Neural progenitor cell (in vitro differentiated cells): ENCODE measurements around the gene TAX1BP1. TPM values are rescaled to one million over a fixed set of nuclear protein-coding genes. Genes with fewer than 3 reads are reported as not detected.

Source experiments
- DNase-seq: peaks from one replicate; pipeline ENCODE4 v3.0.0-alpha.2; 2016; ENCODE audit warnings: low spot score
- H2AFZ ChIP-seq: fragments of 200-600 bp; sonication (generic); replicated peaks from 2 replicates; pipeline ENCODE4 v1.6.1; 2016; ENCODE audit warnings: antibody characterized with exemption
- H3F3A ChIP-seq: fragments of 200-600 bp; sonication (generic); 2 replicates; pipeline ENCODE4 v1.6.1; 2016; ENCODE audit warnings: antibody characterized with exemption, low read depth
- H3K27ac ChIP-seq: fragments of 200-600 bp; sonication (generic); 2 replicates; pipeline ENCODE4 v1.5.1; 2016; ENCODE audit warnings: mild to moderate bottlenecking
- H3K27me3 ChIP-seq: fragments of 200-600 bp; sonication (generic); 2 replicates; pipeline ENCODE4 v1.6.1; 2016; ENCODE audit warnings: mild to moderate bottlenecking, moderate library complexity
- H3K36me3 ChIP-seq: fragments of 200-600 bp; sonication (generic); 2 replicates; pipeline ENCODE4 v1.5.1; 2016
- H3K4me1 ChIP-seq: fragments of 200-600 bp; sonication (generic); 2 replicates; pipeline ENCODE4 v1.6.1; 2016; ENCODE audit warnings: mixed run types
- H3K4me2 ChIP-seq: fragments of 200-600 bp; sonication (generic); 2 replicates; pipeline ENCODE4 v1.6.1; 2016
- H3K4me3 ChIP-seq: fragments of 200-600 bp; sonication (generic); 2 replicates; pipeline ENCODE4 v1.5.1; 2016
- H3K79me2 ChIP-seq: fragments of 200-600 bp; sonication (generic); 2 replicates; pipeline ENCODE4 v1.6.1; 2016; ENCODE audit warnings: low read depth
- H3K9ac ChIP-seq: fragments of 200-600 bp; sonication (generic); 2 replicates; pipeline ENCODE4 v1.6.1; 2016
- H3K9me3 ChIP-seq: fragments of 200-600 bp; sonication (generic); 2 replicates; pipeline ENCODE4 v1.5.1; 2016; ENCODE audit warnings: low read depth
- H4K20me1 ChIP-seq: fragments of 200-600 bp; sonication (generic); 2 replicates; pipeline ENCODE4 v1.6.1; 2016; ENCODE audit warnings: low read depth
- H3K27ac Mint-ChIP-seq: 3 replicates; pipeline ENCODE4 v1.8.0; 2021; ENCODE audit warnings: mixed read lengths
- H3K27me3 Mint-ChIP-seq: 2 replicates; pipeline ENCODE4 v1.8.0; 2022; ENCODE audit warnings: low read depth, mild to moderate bottlenecking, inconsistent platforms, moderate library complexity, mixed read lengths; ENCODE audit not compliant: insufficient read depth
- H3K36me3 Mint-ChIP-seq: 3 replicates; pipeline ENCODE4 v1.8.0; 2021; ENCODE audit warnings: mixed read lengths
- H3K4me1 Mint-ChIP-seq: 3 replicates; pipeline ENCODE4 v1.8.0; 2021; ENCODE audit warnings: mixed read lengths
- H3K4me3 Mint-ChIP-seq: 3 replicates; pipeline ENCODE4 v1.8.0; 2021; ENCODE audit warnings: mild to moderate bottlenecking, moderate library complexity, mixed read lengths
- H3K9me3 Mint-ChIP-seq: 3 replicates; pipeline ENCODE4 v1.8.0; 2020; ENCODE audit warnings: mixed read lengths
- EZH2 ChIP-seq: fragments of 200-600 bp; sonication (generic); IDR thresholded peaks from 2 replicates; pipeline ENCODE4 v1.6.1; 2017; ENCODE audit warnings: antibody characterized with exemption, mild to moderate bottlenecking, moderate library complexity
- EZH2phosphoT487 ChIP-seq: fragments of 200-600 bp; sonication (generic); IDR thresholded peaks from 2 replicates; pipeline ENCODE4 v1.6.1; 2017; ENCODE audit warnings: antibody characterized with exemption
- total RNA-seq: library from RNA; depleted of rRNA; stranded (reverse); fragments of >200 nt; gene quantifications from 2 replicates; pipeline ENCODE4 v1.2.3, GENCODE V29; 2015; ENCODE audit warnings: low replicate concordance
- TF ChIP-seq, protein P1 (sequence below): fragments of 200-600 bp; sonication (generic); IDR thresholded peaks from 2 replicates; pipeline ENCODE4 v1.5.1; 2017; ENCODE audit warnings: antibody characterized with exemption, mild to moderate bottlenecking

TAX1BP1 gene
- total RNA-seq, 1 donor from 2014 or later, result 80.0 TPM

DNA sequence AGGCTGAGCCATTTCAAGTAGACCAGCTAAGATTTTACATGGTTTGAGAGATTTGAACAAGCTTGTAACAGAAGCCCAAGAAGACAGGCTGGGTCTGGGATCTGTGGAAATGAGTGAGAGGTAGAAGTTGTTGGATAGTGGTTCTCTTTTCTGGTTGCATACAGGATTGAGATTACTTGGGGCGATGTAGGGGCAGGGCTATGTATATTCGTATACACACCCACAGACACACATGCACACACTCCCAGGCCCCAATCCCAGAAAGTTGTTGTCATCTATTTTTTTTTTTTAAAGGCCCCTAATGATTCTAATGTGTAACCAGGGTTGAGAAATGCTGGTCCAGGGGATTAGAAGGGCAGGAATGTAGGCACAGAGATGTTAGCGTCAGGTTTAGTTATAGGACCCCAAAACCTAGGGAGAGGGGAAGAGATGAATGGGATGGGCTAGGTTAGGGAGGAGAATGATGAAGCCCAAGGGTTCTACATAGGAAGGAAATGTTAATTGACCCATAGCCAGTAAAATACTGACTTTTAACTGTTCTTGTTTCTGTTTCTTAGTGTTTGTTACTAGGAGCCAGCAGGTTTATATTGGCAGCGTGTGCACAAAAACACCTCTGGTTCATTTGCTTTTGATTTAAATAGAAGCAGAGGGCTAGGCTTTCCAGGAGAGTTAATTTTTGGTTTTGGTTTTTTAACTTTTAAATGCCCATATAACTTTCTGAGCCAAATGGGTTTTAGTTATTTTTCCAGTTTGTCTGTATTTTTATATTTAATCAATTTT is 7.8 kb downstream of the TAX1BP1 start:
- H3K27me3 Mint-ChIP-seq, result no peaks in the 10 kb centered on the region
- Histone ChIP-seq H3K4me3 (no peak overlapping the region), H3K9me3 (no peaks in the 10 kb centered on the region), H3K27ac (no peak overlapping the region), H4K20me1 (peaks cover 51% of the 10 kb centered on the region), H3K79me2 (peaks cover 55% of the 10 kb centered on the region), H2AFZ (no peak overlapping the region), H3K36me3 (peaks cover 18% of the 10 kb centered on the region), H3K27me3 (no peaks in the 10 kb centered on the region), H3K4me1 (peaks cover 15% of the 10 kb centered on the region), H3F3A (no peaks in the 10 kb centered on the region), H3K9ac (no peak overlapping the region), H3K4me2 (no peak overlapping the region)
- peaks cover 8% of the 10 kb centered on the region for H3K4me1 Mint-ChIP-seq
- DNase-seq, result no peak
- no peaks in the 10 kb centered on the region for H3K9me3 Mint-ChIP-seq
- H3K27ac Mint-ChIP-seq, result no peak overlapping the region
- no peak overlapping the region for H3K4me3 Mint-ChIP-seq
- TF ChIP-seq EZH2, result no peak
- TF ChIP-seq EZH2phosphoT487, result no peak
- TF ChIP-seq, protein P1, sequence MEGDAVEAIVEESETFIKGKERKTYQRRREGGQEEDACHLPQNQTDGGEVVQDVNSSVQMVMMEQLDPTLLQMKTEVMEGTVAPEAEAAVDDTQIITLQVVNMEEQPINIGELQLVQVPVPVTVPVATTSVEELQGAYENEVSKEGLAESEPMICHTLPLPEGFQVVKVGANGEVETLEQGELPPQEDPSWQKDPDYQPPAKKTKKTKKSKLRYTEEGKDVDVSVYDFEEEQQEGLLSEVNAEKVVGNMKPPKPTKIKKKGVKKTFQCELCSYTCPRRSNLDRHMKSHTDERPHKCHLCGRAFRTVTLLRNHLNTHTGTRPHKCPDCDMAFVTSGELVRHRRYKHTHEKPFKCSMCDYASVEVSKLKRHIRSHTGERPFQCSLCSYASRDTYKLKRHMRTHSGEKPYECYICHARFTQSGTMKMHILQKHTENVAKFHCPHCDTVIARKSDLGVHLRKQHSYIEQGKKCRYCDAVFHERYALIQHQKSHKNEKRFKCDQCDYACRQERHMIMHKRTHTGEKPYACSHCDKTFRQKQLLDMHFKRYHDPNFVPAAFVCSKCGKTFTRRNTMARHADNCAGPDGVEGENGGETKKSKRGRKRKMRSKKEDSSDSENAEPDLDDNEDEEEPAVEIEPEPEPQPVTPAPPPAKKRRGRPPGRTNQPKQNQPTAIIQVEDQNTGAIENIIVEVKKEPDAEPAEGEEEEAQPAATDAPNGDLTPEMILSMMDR, result no peak
- H3K36me3 Mint-ChIP-seq, result peaks cover 9% of the 10 kb centered on the region

DNA sequence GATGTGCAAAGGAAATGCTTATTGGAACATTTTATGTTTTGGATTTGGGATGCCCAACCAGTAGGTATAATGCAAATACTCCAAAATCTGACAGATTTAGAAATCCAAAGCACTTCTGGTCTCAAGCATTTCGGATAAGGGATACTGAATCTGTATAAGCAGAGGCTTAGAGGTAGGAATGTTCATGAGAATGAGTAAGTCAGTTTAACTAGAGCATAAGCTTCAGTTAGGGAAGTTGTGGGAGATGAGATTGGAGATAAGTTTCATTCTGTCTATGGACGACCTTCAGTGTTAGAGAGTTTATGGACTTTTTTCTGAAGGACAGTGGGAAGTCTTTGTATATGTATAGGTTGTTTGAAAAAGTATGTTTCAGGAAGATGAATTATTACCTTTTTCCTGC is 10.4 kb downstream of the TAX1BP1 start:
- peaks cover 15% of the 10 kb centered on the region for H3K4me1 ChIP-seq
- H3K4me2 ChIP-seq, result no peak overlapping the region
- no peak overlapping the region for H3K4me3 ChIP-seq
- no peak for DNase-seq
- H4K20me1 ChIP-seq, result peaks cover 37% of the 10 kb centered on the region
- Mint-ChIP-seq H3K9me3 (no peaks in the 10 kb centered on the region), H3K36me3 (peaks cover 9% of the 10 kb centered on the region), H3K4me1 (no peaks in the 10 kb centered on the region), H3K27ac (no peak overlapping the region), H3K27me3 (no peaks in the 10 kb centered on the region), H3K4me3 (no peak overlapping the region)
- no peak for TF ChIP-seq EZH2
- TF ChIP-seq, protein P1, result no peak
- TF ChIP-seq EZH2phosphoT487, result no peak
- no peak overlapping the region for H2AFZ ChIP-seq
- H3K79me2 ChIP-seq, result peaks cover 37% of the 10 kb centered on the region
- H3K9ac ChIP-seq, result no peak overlapping the region
- no peaks in the 10 kb centered on the region for H3F3A ChIP-seq
- H3K27ac ChIP-seq, result no peak overlapping the region
- H3K9me3 ChIP-seq, result no peaks in the 10 kb centered on the region
- H3K36me3 ChIP-seq, result peaks cover 18% of the 10 kb centered on the region
- H3K27me3 ChIP-seq, result no peaks in the 10 kb centered on the region

DNA sequence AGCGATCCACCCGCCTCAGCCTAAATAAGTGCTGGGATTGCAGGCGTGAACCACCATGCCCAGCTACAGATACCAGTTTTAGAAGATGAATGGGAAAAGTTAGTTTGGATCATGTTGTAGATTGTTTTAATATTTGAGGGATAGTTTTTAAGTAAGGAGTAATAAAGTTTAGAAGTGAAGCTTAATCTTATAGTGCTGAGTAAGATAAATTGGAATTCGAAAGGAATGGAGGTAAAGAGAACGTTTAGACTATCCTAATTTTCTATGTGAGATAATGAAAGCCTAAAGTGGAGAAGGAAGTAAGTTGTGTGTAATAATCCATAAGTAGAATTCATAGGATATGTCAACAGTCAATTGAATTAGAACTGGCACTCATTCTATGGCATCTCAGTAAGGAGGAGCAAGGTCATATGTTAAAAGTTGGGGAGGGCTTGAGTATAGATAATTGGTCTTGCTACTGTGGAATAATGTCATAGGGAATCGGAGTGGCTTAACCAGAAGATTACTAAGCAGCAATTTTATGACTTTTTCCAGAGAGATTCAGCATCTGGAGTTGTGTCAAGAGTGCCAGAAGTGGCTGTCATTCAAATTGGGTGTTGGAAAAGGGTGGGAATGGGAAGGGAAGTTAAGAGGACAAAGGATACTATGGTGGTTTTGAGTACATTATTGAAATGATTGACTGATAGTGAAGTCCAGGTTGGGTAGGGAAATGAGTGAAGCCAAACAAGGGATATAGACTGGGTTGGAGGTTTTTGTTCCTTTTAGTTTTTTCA is 12.1 kb downstream of the TAX1BP1 start:
- no peak for TF ChIP-seq EZH2
- TF ChIP-seq EZH2phosphoT487, result no peak
- TF ChIP-seq, protein P1, result no peak
- no peaks in the 10 kb centered on the region for H3K9me3 Mint-ChIP-seq
- Histone ChIP-seq H3F3A (no peaks in the 10 kb centered on the region), H3K79me2 (peaks cover 19% of the 10 kb centered on the region), H3K27ac (no peak overlapping the region), H4K20me1 (peaks cover 19% of the 10 kb centered on the region), H3K9ac (no peak overlapping the region), H3K36me3 (peaks cover 18% of the 10 kb centered on the region), H3K27me3 (no peaks in the 10 kb centered on the region), H3K4me1 (peaks cover 2% of the 10 kb centered on the region), H3K4me2 (no peak overlapping the region), H3K4me3 (no peak overlapping the region), H3K9me3 (no peaks in the 10 kb centered on the region), H2AFZ (no peak overlapping the region)
- H3K27me3 Mint-ChIP-seq, result no peaks in the 10 kb centered on the region
- no peaks in the 10 kb centered on the region for H3K4me1 Mint-ChIP-seq
- H3K27ac Mint-ChIP-seq, result no peak overlapping the region
- no peak for DNase-seq
- H3K4me3 Mint-ChIP-seq, result no peak overlapping the region
- peaks cover 9% of the 10 kb centered on the region for H3K36me3 Mint-ChIP-seq
